Occipital lobe (tissue), 2 donors: ENCODE data around the gene PLEKHM2. TPM values are rescaled to one million over a fixed set of nuclear protein-coding genes. Genes with fewer than 3 reads are reported as not detected.
"Not testable (repeated sequence)": the region's sequence is repeated elsewhere in the genome, so short reads cannot be mapped to it uniquely, and the experiment has no call there.

Experiments used
- DNase-seq: peaks from one replicate; lab custom pipeline; 2025; lab: John Stamatoyannopoulos, UW
- total RNA-seq: library from RNA; depleted of rRNA; stranded (reverse); fragments of >200 nt; gene quantifications from one replicate; pipeline ENCODE4 v1.2.3, GENCODE V29; 2014

PLEKHM2 gene
- total RNA-seq, result 36.8 TPM

- no peak for DNase-seq
Observed at GRCh38 chr1:15684042-15684461, at the start of gene PLEKHM2. TSS of gene PLEKHM2 (plus strand) at chr1:15684320. CDS start at chr1:15684559, 239 bp downstream.

- no peak for DNase-seq
Observed at GRCh38 chr1:15636436-15636835, 47.7 kb upstream of the PLEKHM2 start.

GRCh38 chr1:15637826-15638225, 46.3 kb upstream of the PLEKHM2 start:
- DNase-seq, result no peak

- no peak for DNase-seq
Observed at GRCh38 chr1:15639262-15639661, 44.9 kb upstream of the PLEKHM2 start.

- DNase-seq, result no peak
Observed at GRCh38 chr1:15639931-15640330, 44.2 kb upstream of the PLEKHM2 start.

GRCh38 chr1:15640667-15641066, 43.5 kb upstream of the PLEKHM2 start:
- no peak for DNase-seq

GRCh38 chr1:15649937-15650336, 34.2 kb upstream of the PLEKHM2 start:
- DNase-seq, result no peak

- no peak for DNase-seq
Observed at GRCh38 chr1:15650433-15650832, 33.7 kb upstream of the PLEKHM2 start.

- not testable (repeated sequence) for DNase-seq
Observed at GRCh38 chr1:15652130-15652529, 32.0 kb upstream of the PLEKHM2 start.

GRCh38 chr1:15654091-15654690, 29.9 kb upstream of the PLEKHM2 start:
- no peak for DNase-seq

- no peak for DNase-seq
Observed at GRCh38 chr1:15656464-15656863, 27.7 kb upstream of the PLEKHM2 start.

- no peak for DNase-seq
Observed at GRCh38 chr1:15657021-15657420, 27.1 kb upstream of the PLEKHM2 start.

- no peak for DNase-seq
Observed at GRCh38 chr1:15660151-15660550, 24.0 kb upstream of the PLEKHM2 start.

GRCh38 chr1:15662477-15662876, 21.6 kb upstream of the PLEKHM2 start:
- no peak for DNase-seq

- no peak for DNase-seq
Observed at GRCh38 chr1:15663925-15664324, 20.2 kb upstream of the PLEKHM2 start.

- peak; percentile 56 for DNase-seq
Observed at GRCh38 chr1:15667362-15667761, 16.8 kb upstream of the PLEKHM2 start.

GRCh38 chr1:15668089-15668754, 15.9 kb upstream of the PLEKHM2 start:
- DNase-seq, result no peak

- DNase-seq, result no peak
Observed at GRCh38 chr1:15669074-15669473, 15.0 kb upstream of the PLEKHM2 start.

- DNase-seq, result no peak
Observed at GRCh38 chr1:15669864-15670263, 14.3 kb upstream of the PLEKHM2 start.

- DNase-seq, result no peak
Observed at GRCh38 chr1:15671430-15671829, 12.7 kb upstream of the PLEKHM2 start.

- DNase-seq, result no peak
Observed at GRCh38 chr1:15674386-15675159, 9.5 kb upstream of the PLEKHM2 start.

- no peak for DNase-seq
Observed at GRCh38 chr1:15676010-15676409, 8.1 kb upstream of the PLEKHM2 start.
